ENCODE measurements around the gene HPCAL1. TPM values are rescaled to one million over a fixed set of nuclear protein-coding genes. Genes with fewer than 3 reads are reported as not detected.

Gene HPCAL1
- total and polyA plus RNA-seq, 10 of the 15 experiments (the other 5 are each of a cell fraction or from before 2014, with no cell fraction given) = 0.40 to 12.8 (median 7.9) TPM

- Histone ChIP-seq H3K4me3 (no peak overlapping the region), H3K4me2 (ENCODE audit: control insufficient read depth, insufficient read depth) (no peak overlapping the region), H3K27me3 (replicated peaks in 1 of 2; ENCODE audit: control insufficient read depth in 2 of 2, insufficient read depth in 2 of 2, low read length in 1 of 2) (no peaks in the 10 kb centered on the region), H3K9me3 (replicated peaks; ENCODE audit: control insufficient read depth, insufficient read depth, low read length) (peaks cover 3% of the 10 kb centered on the region; the same call in 2 of the 3 replicates), H3K9ac (ENCODE audit: control insufficient read depth, insufficient read depth, low read length) (no peak overlapping the region), H3K79me2 (ENCODE audit: control insufficient read depth, insufficient read depth, low read length) (no peaks in the 10 kb centered on the region), H2AFZ (ENCODE audit: control insufficient read depth, low read depth, low read length) (no peak overlapping the region), H3K27ac (ENCODE audit: control insufficient read depth, insufficient read depth) (no peak overlapping the region), H3K36me3 (ENCODE audit: control insufficient read depth in 2 of 2, insufficient read depth in 2 of 2, low read length in 1 of 2) (no peaks in the 10 kb centered on the region), H4K20me1 (ENCODE audit: control insufficient read depth, insufficient read depth) (no peaks in the 10 kb centered on the region), H3K4me1 (ENCODE audit: control insufficient read depth, insufficient read depth, low read length) (peaks cover 34% of the 10 kb centered on the region)
- WGBS (ENCODE audit: insufficient coverage, insufficient replicate concordance, low lambda C conversion rate, missing lambda C conversion rate) = 1% methylated on average over 7 of the region's 7 CpGs
- ChIA-PET RAD21 (ENCODE audit: unreplicated experiment) (interaction anchor here (1.0 kb wide), 1 partner anchor 34 kb away, joined by 3 read pairs; the partner anchor contains the start of gene ODC1), POLR2A (no interaction called here), CTCF (interaction anchor here (7.9 kb wide), 1 partner anchor 19 kb away, joined by 166 read pairs; no protein-coding TSS in a partner anchor), SMC1A (ENCODE audit: uncharacterized antibody, unreplicated experiment) (interaction anchor here (1.0 to 1.3 kb wide), 2 partner anchors 19 to 331 kb away, joined by 3 read pairs; no protein-coding TSS in a partner anchor)
- DNase-seq (ENCODE audit: low read depth, low spot score) = no peak
- ATAC-seq = peak; percentile 34
- intact Hi-C loops (cut with micrococcal nuclease; ENCODE audit: unreplicated experiment) = no loop called here
- in situ Hi-C loops (cut with MboI) = no loop called here
- FAIRE-seq = no peak
- no TSS peak for BruUV-seq (replicated peaks)
- TF ChIP-seq MTA2 (IDR thresholded peaks at IDR 0.05; ENCODE audit: low read depth) = peak; percentile 60; the same call in 1 of the 2 replicates
- TF ChIP-seq, protein P1, sequence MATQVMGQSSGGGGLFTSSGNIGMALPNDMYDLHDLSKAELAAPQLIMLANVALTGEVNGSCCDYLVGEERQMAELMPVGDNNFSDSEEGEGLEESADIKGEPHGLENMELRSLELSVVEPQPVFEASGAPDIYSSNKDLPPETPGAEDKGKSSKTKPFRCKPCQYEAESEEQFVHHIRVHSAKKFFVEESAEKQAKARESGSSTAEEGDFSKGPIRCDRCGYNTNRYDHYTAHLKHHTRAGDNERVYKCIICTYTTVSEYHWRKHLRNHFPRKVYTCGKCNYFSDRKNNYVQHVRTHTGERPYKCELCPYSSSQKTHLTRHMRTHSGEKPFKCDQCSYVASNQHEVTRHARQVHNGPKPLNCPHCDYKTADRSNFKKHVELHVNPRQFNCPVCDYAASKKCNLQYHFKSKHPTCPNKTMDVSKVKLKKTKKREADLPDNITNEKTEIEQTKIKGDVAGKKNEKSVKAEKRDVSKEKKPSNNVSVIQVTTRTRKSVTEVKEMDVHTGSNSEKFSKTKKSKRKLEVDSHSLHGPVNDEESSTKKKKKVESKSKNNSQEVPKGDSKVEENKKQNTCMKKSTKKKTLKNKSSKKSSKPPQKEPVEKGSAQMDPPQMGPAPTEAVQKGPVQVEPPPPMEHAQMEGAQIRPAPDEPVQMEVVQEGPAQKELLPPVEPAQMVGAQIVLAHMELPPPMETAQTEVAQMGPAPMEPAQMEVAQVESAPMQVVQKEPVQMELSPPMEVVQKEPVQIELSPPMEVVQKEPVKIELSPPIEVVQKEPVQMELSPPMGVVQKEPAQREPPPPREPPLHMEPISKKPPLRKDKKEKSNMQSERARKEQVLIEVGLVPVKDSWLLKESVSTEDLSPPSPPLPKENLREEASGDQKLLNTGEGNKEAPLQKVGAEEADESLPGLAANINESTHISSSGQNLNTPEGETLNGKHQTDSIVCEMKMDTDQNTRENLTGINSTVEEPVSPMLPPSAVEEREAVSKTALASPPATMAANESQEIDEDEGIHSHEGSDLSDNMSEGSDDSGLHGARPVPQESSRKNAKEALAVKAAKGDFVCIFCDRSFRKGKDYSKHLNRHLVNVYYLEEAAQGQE (IDR thresholded peaks at IDR 0.05; ENCODE audit: low read depth, low read length) = no peak
- TF ChIP-seq, protein P2, sequence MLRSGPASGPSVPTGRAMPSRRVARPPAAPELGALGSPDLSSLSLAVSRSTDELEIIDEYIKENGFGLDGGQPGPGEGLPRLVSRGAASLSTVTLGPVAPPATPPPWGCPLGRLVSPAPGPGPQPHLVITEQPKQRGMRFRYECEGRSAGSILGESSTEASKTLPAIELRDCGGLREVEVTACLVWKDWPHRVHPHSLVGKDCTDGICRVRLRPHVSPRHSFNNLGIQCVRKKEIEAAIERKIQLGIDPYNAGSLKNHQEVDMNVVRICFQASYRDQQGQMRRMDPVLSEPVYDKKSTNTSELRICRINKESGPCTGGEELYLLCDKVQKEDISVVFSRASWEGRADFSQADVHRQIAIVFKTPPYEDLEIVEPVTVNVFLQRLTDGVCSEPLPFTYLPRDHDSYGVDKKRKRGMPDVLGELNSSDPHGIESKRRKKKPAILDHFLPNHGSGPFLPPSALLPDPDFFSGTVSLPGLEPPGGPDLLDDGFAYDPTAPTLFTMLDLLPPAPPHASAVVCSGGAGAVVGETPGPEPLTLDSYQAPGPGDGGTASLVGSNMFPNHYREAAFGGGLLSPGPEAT (IDR thresholded peaks at IDR 0.05; ENCODE audit: low read depth) = 0 out of 2 replicates have a peak, but pooled peaks have one; percentile 18
- TF ChIP-seq IKZF2 (IDR thresholded peaks at IDR 0.05) = peak; percentile 20 to 35; a peak in 2 of 4 replicates
- TF ChIP-seq ZNF217 (IDR thresholded peaks at IDR 0.05) = peak; percentile 69; the same call in 1 of the 2 replicates
- TF ChIP-seq GATAD2B (conservative IDR thresholded peaks at IDR 0.05; ENCODE audit: low read depth) = 0 out of 2 replicates have a peak, but pooled peaks have one; percentile 46
- TF ChIP-seq STAT1 (conservative IDR thresholded peaks at IDR 0.05) = no peak
- TF ChIP-seq MYC (IDR thresholded peaks at IDR 0.05; ENCODE audit: insufficient read depth, insufficient read length, insufficient replicate concordance, low read length, severe bottlenecking) = no peak
- TF ChIP-seq RUNX3 (IDR thresholded peaks at IDR 0.05; ENCODE audit: low read length) = peak; percentile 66
- TF ChIP-seq EED (IDR thresholded peaks at IDR 0.05; ENCODE audit: low read depth) = no peak
- no peak for TF ChIP-seq ATF7 (IDR thresholded peaks at IDR 0.05; ENCODE audit: low read depth)
- peak; percentile 100 for TF ChIP-seq PAX5 (IDR thresholded peaks at IDR 0.05; ENCODE audit: borderline replicate concordance, low read depth, low read length)
- peak; percentile 24 to 69; a peak in 2 of 4 replicates for TF ChIP-seq BHLHE40 (IDR thresholded peaks at IDR 0.05; ENCODE audit: borderline replicate concordance in 1 of 2, low read depth in 2 of 2, low read length in 1 of 2)
- TF ChIP-seq TCF3 (IDR thresholded peaks at IDR 0.05; ENCODE audit: borderline replicate concordance, insufficient read depth, low read depth, low read length) = peak; percentile 22; the same call in 1 of the 2 replicates
- TF ChIP-seq, protein P3, sequence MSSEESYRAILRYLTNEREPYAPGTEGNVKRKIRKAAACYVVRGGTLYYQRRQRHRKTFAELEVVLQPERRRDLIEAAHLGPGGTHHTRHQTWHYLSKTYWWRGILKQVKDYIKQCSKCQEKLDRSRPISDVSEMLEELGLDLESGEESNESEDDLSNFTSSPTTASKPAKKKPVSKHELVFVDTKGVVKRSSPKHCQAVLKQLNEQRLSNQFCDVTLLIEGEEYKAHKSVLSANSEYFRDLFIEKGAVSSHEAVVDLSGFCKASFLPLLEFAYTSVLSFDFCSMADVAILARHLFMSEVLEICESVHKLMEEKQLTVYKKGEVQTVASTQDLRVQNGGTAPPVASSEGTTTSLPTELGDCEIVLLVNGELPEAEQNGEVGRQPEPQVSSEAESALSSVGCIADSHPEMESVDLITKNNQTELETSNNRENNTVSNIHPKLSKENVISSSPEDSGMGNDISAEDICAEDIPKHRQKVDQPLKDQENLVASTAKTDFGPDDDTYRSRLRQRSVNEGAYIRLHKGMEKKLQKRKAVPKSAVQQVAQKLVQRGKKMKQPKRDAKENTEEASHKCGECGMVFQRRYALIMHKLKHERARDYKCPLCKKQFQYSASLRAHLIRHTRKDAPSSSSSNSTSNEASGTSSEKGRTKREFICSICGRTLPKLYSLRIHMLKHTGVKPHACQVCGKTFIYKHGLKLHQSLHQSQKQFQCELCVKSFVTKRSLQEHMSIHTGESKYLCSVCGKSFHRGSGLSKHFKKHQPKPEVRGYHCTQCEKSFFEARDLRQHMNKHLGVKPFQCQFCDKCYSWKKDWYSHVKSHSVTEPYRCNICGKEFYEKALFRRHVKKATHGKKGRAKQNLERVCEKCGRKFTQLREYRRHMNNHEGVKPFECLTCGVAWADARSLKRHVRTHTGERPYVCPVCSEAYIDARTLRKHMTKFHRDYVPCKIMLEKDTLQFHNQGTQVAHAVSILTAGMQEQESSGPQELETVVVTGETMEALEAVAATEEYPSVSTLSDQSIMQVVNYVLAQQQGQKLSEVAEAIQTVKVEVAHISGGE (CRISPR knock-in tag; IDR thresholded peaks at IDR 0.05) = no peak
- peak; percentile 56; the same call in 1 of the 2 replicates for TF ChIP-seq DPF2 (IDR thresholded peaks at IDR 0.05)
Observed at GRCh38 chr2:10413991-10414451, 111.3 kb downstream of the HPCAL1 start.
